GM10266 (cell line): ENCODE measurements around the gene SLC25A51.

Source experiments
- DNase-seq: peaks from one replicate; pipeline ENCODE4 v3.0.0; 2012; ENCODE audit errors: extremely low spot score
- TF ChIP-seq, protein P1 (sequence below): IDR thresholded peaks from 2 replicates; pipeline ENCODE4 v1.5.1; 2012; ENCODE audit warnings: mild to moderate bottlenecking, low read depth; ENCODE audit not compliant: control insufficient read depth, insufficient read depth; ENCODE audit errors: missing control alignments

SLC25A51 gene

GRCh38 chr9:37856551-37856950, 47.4 kb downstream of the SLC25A51 start:
- TF ChIP-seq, protein P1, sequence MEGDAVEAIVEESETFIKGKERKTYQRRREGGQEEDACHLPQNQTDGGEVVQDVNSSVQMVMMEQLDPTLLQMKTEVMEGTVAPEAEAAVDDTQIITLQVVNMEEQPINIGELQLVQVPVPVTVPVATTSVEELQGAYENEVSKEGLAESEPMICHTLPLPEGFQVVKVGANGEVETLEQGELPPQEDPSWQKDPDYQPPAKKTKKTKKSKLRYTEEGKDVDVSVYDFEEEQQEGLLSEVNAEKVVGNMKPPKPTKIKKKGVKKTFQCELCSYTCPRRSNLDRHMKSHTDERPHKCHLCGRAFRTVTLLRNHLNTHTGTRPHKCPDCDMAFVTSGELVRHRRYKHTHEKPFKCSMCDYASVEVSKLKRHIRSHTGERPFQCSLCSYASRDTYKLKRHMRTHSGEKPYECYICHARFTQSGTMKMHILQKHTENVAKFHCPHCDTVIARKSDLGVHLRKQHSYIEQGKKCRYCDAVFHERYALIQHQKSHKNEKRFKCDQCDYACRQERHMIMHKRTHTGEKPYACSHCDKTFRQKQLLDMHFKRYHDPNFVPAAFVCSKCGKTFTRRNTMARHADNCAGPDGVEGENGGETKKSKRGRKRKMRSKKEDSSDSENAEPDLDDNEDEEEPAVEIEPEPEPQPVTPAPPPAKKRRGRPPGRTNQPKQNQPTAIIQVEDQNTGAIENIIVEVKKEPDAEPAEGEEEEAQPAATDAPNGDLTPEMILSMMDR: no peak
- DNase-seq: no peak

GRCh38 chr9:37852222-37852621, 51.7 kb downstream of the SLC25A51 start:
- no peak for DNase-seq
- TF ChIP-seq, protein P1: no peak

GRCh38 chr9:37840560-37841194, 63.2 kb downstream of the SLC25A51 start:
- TF ChIP-seq, protein P1: no peak
- DNase-seq: no peak

DNA sequence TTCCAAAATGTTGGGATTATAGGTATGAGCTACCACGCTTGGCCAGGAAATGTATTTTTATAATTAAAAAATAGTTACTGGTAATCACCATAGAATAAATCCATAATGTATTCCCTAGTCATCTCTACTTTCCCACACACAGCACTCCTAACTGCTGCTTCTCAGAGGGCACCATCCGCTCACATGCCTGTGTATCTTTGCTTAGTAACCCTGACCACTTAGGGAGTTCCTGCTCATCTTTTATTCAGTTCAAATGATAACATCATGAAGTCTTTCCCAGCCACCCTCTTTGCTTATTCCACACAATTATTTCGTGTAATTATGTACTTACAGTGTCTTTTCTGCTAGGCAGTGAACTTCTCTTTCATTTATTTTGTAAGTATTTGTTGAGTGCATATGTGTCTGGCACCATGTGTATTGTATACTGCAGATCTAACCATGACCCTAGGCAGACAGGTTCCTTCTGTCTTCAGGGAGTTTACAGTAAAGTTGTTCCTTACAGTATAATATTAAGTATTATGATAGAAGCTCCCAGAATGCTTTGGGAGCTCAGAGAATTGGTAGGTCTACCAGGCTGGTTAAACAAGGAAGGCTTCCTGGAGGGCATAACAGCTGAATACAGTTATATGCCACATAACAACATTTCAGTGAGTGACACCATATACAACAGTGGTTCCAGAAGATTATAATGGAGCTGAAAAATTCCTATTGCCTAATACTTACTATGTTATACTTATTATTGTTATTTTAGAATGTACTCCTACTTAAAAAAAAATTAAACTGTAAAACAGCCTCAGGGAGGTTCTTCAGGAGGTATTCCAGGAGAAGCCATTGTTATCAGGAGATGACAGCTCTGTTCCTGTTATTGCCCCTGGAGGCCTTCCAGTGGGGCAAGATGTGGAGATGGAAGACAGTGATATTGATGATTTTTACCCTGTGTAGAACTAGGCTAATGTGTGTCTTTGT, 64.1 kb downstream of the SLC25A51 start:
- TF ChIP-seq, protein P1: no peak
- DNase-seq: no peak
